B cell (primary cell): ENCODE data around the gene IFRD2. TPM values are rescaled to one million over a fixed set of nuclear protein-coding genes. Genes with fewer than 3 reads are reported as not detected.

Source experiments
- ATAC-seq: fragments of 200-7000 bp; cut with Tn5 transposase; one replicate; pipeline ENCODE4 v1.10.0; 2021; ENCODE audit warnings: low read depth, mild to moderate bottlenecking, moderate number of reproducible peaks, moderate library complexity
- CTCF ChIA-PET: fragments of 350-600 bp; sonication (Branson Sonifier 250); formaldehyde crosslinking; loops from one replicate; lab custom pipeline; 2021; ENCODE audit warnings: antibody characterized with exemption, inconsistent platforms; lab: Charles Lee
- POLR2A ChIA-PET: fragments of 350-600 bp; sonication (Branson Sonifier 250); formaldehyde crosslinking; loops from one replicate; lab custom pipeline; 2021; ENCODE audit warnings: antibody characterized with exemption; lab: Charles Lee
- DNase-seq: peaks from one replicate; pipeline ENCODE4 v3.0.0; 2013
- H2AFZ ChIP-seq: 2 replicates; pipeline ENCODE4 v1.6.1; 2012; ENCODE audit warnings: mild to moderate bottlenecking, low read depth, low read length; ENCODE audit not compliant: insufficient read depth, poor library complexity, severe bottlenecking
- H3K27ac ChIP-seq, 2 donors: 1 replicate in 1 of 2; 2 replicates in 1 of 2; pipeline ENCODE4 v1.5.1; 2012 to 2013; ENCODE audit warnings: low read length in 2 of 2, mild to moderate bottlenecking in 2 of 2, moderate library complexity in 1 of 2
- H3K27me3 ChIP-seq, 4 experiments: fragments of 200-600 bp in 1 of 4; sonication (generic) in 1 of 4; replicated peaks in 1 of 4; 1 replicate in 2 of 4; 2 replicates in 2 of 4; pipeline versions ENCODE4 v1.6.1 to v1.7.0; 2013 to 2016; ENCODE audit warnings: low read length in 3 of 4, mild to moderate bottlenecking in 2 of 4, mixed read lengths in 1 of 4, moderate library complexity in 1 of 4; ENCODE audit not compliant: insufficient read depth in 4 of 4, control insufficient read depth in 3 of 4; ENCODE audit errors: control extremely low read depth in 1 of 4
- H3K36me3 ChIP-seq, 2 experiments: replicated peaks in 1 of 2; 1 replicate in 1 of 2; 2 replicates in 1 of 2; pipeline versions ENCODE4 v1.6.1 to v1.7.1; 2013; ENCODE audit warnings: low read length in 1 of 2; ENCODE audit not compliant: insufficient read depth in 2 of 2, control insufficient read depth in 1 of 2; ENCODE audit errors: control extremely low read depth in 1 of 2, extremely low read depth in 1 of 2
- H3K4me1 ChIP-seq, 2 donors: fragments of 200-600 bp in 1 of 2; sonication (generic) in 1 of 2; 1 replicate in 1 of 2; 2 replicates in 1 of 2; pipeline versions ENCODE4 v1.5.1 to v1.6.1; 2013 to 2017; ENCODE audit warnings: low read length in 2 of 2; ENCODE audit not compliant: control insufficient read depth in 2 of 2, insufficient read depth in 2 of 2
- H3K4me2 ChIP-seq: replicated peaks from 2 replicates; pipeline ENCODE3; 2012; ENCODE audit warnings: mild to moderate bottlenecking, low read depth, low read length; ENCODE audit not compliant: poor library complexity, severe bottlenecking
- H3K4me3 ChIP-seq, 5 experiments: fragments of 200-600 bp in 1 of 5; sonication (generic) in 1 of 5; 1 replicate in 3 of 5; 2 replicates in 2 of 5; pipeline versions ENCODE4 v1.5.1 to v1.7.0; 2011 to 2016; ENCODE audit warnings: low read length in 4 of 5, mild to moderate bottlenecking in 4 of 5, low read depth in 2 of 5, control low read depth in 1 of 5, moderate library complexity in 1 of 5; ENCODE audit not compliant: insufficient read depth in 1 of 5; ENCODE audit errors: control extremely low read depth in 1 of 5, extremely low read depth in 1 of 5
- H3K79me2 ChIP-seq: fragments of 200-600 bp; sonication (generic); one replicate; pipeline ENCODE4 v1.6.0; 2016; ENCODE audit warnings: low read length; ENCODE audit not compliant: control insufficient read depth, insufficient read depth
- H3K9ac ChIP-seq: fragments of 200-600 bp; sonication (generic); 2 replicates; pipeline ENCODE4 v1.6.1; 2017; ENCODE audit warnings: mild to moderate bottlenecking, low read length, moderate library complexity
- H3K9me3 ChIP-seq, 3 donors: one replicate each; pipeline versions ENCODE4 v1.6.1 to v1.7.1; 2013; ENCODE audit warnings: low read length in 2 of 3; ENCODE audit not compliant: control insufficient read depth in 2 of 3, insufficient read depth in 1 of 3; ENCODE audit errors: control extremely low read depth in 1 of 3
- H4K20me1 ChIP-seq: 2 replicates; pipeline ENCODE4 v1.6.0; 2012; ENCODE audit warnings: mild to moderate bottlenecking, low read length; ENCODE audit not compliant: insufficient read depth, control insufficient read depth, poor library complexity, severe bottlenecking
- H3K27ac Mint-ChIP-seq: one replicate; pipeline ENCODE4 v1.8.0; 2021; ENCODE audit warnings: mixed read lengths
- H3K27me3 Mint-ChIP-seq: one replicate; pipeline ENCODE4 v1.8.0; 2021; ENCODE audit warnings: mixed read lengths
- H3K4me1 Mint-ChIP-seq: one replicate; pipeline ENCODE4 v1.8.0; 2021; ENCODE audit warnings: mixed read lengths
- H3K4me3 Mint-ChIP-seq: one replicate; pipeline ENCODE4 v1.8.0; 2021; ENCODE audit warnings: mixed read lengths
- H3K9me3 Mint-ChIP-seq: one replicate; pipeline ENCODE4 v1.8.0; 2022; ENCODE audit warnings: mixed read lengths; ENCODE audit not compliant: insufficient read depth
- CTCF ChIP-seq: fragments of 200-600 bp; IDR thresholded peaks from one replicate; pipeline ENCODE4 v1.8.0; 2022; ENCODE audit warnings: antibody characterized with exemption, mild to moderate bottlenecking
- EZH2 ChIP-seq: IDR thresholded peaks from 2 replicates; pipeline ENCODE4 v1.6.1; 2012; ENCODE audit warnings: borderline replicate concordance, low read depth, mild to moderate bottlenecking, moderate library complexity, low read length; ENCODE audit not compliant: insufficient read depth, poor library complexity, severe bottlenecking
- WGBS: methylation state at CpG from one replicate; pipeline ENCODE4 v1.1.5; 2013; ENCODE audit warnings: missing lambda C conversion rate; ENCODE audit not compliant: insufficient coverage; 5-methylcytosine and 5-hydroxymethylcytosine counted together
- intact Hi-C: fragments of 100-400 bp; cut with micrococcal nuclease; formaldehyde crosslinking; loops from one replicate; pipeline ENCODE4 v1.10.0; 2022
- polyA minus RNA-seq: library from RNA; depleted of rRNA, polyadenylated mRNA; stranded (reverse); fragments of >200 nt; gene quantifications from 2 replicates; pipeline ENCODE4 v1.2.3, GENCODE V29; 2012
- polyA plus RNA-seq: library from polyadenylated mRNA; depleted of rRNA; stranded (reverse); fragments of >200 nt; gene quantifications from 2 replicates; pipeline ENCODE4 v1.2.3, GENCODE V29; 2012
- total RNA-seq, 2 donors: library from RNA; stranded (reverse); fragments of 120-200 nt in 1 of 2; gene quantifications; 1 replicate in 1 of 2; 2 replicates in 1 of 2; pipeline versions ENCODE4 v1.2.3 to v1.2.4, GENCODE V29; 2013 to 2022

The IFRD2 gene
- total RNA-seq (55.8 and 63.4 TPM in 2 replicates), polyA plus RNA-seq (71.0 and 80.1 TPM in 2 replicates), polyA minus RNA-seq (50.9 and 52.8 TPM in 2 replicates)
- 36.7 TPM for total RNA-seq (2013)

- no peaks in the 10 kb centered on the region for H3K27me3 ChIP-seq
- peak; percentile 99 for ATAC-seq
- H3K4me1 Mint-ChIP-seq: peaks cover 17% of the 10 kb centered on the region
- H3K27ac Mint-ChIP-seq: peak within 1 kb of the TSS; percentile 96
- H3K27me3 Mint-ChIP-seq: no peaks in the 10 kb centered on the region
- TF ChIP-seq CTCF (no peak), EZH2 (no peak)
- WGBS: 3% methylated on average over 67 of the region's 67 CpGs
- peak within 1 kb of the TSS; percentile 95 for H3K9ac ChIP-seq
- peaks cover 0 to 32% of the 10 kb centered on the region in 2 experiments for H3K36me3 ChIP-seq
- H3K27ac ChIP-seq: peak within 1 kb of the TSS; percentile 57 to 85
- peak within 1 kb of the TSS; percentile 93 for H2AFZ ChIP-seq
- H3K4me2 ChIP-seq: peak within 1 kb of the TSS; percentile 100
- H3K9me3 Mint-ChIP-seq: no peaks in the 10 kb centered on the region
- H3K4me1 ChIP-seq: peaks cover 11 to 17% of the 10 kb centered on the region in 2 donors
- H3K9me3 ChIP-seq: no peaks in the 10 kb centered on the region
- H3K4me3 Mint-ChIP-seq: peak within 1 kb of the TSS; percentile 92
- H3K4me3 ChIP-seq: peak within 1 kb of the TSS; percentile 56 to 94 (median 81)
- POLR2A ChIA-PET: interaction anchor here (0.6 to 2.3 kb wide), 10 partner anchors 11 to 175 kb away, joined by 3 to 15 read pairs (median 3); partner anchors contain the start of genes RASSF1, TUSC2 and ZMYND10
- intact Hi-C loops: loop anchor here (1.0 to 10.0 kb wide), 7 partner anchors 29 to 1092 kb away; partner anchors contain the start of genes MANF and TMEM115
- H3K79me2 ChIP-seq: peaks cover 18% of the 10 kb centered on the region
- DNase-seq: peak; percentile 97
- H4K20me1 ChIP-seq: no peaks in the 10 kb centered on the region
- CTCF ChIA-PET: interaction anchor here (0.8 to 2.0 kb wide), 13 partner anchors 17 to 98 kb away, joined by 3 to 9 read pairs (median 4); partner anchors contain the start of gene RASSF1
These were observed at the start of gene IFRD2 for GRCh38 chr3:50292159-50293078. Gene IFRD2 (minus strand): TSS chr3:50292429. CDS start chr3:50292274, 155 bp downstream.
